ENCODE data around the gene FBXO44. TPM values are rescaled to one million over a fixed set of nuclear protein-coding genes. Genes with fewer than 3 reads are reported as not detected.

Gene FBXO44
- polyA plus RNA-seq, 1 donor from 2014 or later = 119 TPM

DNA sequence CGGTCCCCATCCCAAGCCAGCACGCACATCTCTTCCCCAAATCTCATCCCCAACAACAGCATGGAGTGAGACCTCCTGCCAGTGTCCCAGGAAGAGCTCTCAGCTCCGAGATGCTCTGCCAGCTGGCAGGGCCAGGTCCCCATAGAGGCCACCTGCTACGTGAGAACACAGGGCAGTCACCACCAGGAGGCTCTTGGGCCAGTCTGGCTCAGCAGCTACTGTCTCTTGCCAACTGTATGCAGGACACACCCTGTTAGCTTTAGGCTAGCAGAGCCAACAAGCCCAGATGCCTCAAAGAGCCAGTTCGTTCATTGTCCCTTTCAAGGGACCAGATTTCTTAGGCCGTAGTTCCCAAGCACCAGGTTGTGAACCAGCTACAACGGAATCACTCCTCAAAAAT is 37.4 kb upstream of the FBXO44 start:
- no peak overlapping the region for H3K27ac ChIP-seq (ENCODE audit: low read length)
- no peaks in the 10 kb centered on the region for H3K27me3 ChIP-seq (ENCODE audit: insufficient read depth, low read depth, low read length)
- H3K9me2 ChIP-seq (ENCODE audit: insufficient read depth, low read length) = no peaks in the 10 kb centered on the region
- no peak overlapping the region for H3K4me3 ChIP-seq (ENCODE audit: low read length)
- H2AFZ ChIP-seq (ENCODE audit: low read depth, low read length) = no peak overlapping the region
- H3K9me3 ChIP-seq (ENCODE audit: low read length) = no peaks in the 10 kb centered on the region
- H3K79me2 ChIP-seq (replicated peaks; ENCODE audit: insufficient read depth, low read length) = no peaks in the 10 kb centered on the region
- H4K20me1 ChIP-seq (ENCODE audit: insufficient read depth) = no peaks in the 10 kb centered on the region
- no peak for TF ChIP-seq RAD21 (conservative IDR thresholded peaks at IDR 0.05)
- TF ChIP-seq, protein P1, sequence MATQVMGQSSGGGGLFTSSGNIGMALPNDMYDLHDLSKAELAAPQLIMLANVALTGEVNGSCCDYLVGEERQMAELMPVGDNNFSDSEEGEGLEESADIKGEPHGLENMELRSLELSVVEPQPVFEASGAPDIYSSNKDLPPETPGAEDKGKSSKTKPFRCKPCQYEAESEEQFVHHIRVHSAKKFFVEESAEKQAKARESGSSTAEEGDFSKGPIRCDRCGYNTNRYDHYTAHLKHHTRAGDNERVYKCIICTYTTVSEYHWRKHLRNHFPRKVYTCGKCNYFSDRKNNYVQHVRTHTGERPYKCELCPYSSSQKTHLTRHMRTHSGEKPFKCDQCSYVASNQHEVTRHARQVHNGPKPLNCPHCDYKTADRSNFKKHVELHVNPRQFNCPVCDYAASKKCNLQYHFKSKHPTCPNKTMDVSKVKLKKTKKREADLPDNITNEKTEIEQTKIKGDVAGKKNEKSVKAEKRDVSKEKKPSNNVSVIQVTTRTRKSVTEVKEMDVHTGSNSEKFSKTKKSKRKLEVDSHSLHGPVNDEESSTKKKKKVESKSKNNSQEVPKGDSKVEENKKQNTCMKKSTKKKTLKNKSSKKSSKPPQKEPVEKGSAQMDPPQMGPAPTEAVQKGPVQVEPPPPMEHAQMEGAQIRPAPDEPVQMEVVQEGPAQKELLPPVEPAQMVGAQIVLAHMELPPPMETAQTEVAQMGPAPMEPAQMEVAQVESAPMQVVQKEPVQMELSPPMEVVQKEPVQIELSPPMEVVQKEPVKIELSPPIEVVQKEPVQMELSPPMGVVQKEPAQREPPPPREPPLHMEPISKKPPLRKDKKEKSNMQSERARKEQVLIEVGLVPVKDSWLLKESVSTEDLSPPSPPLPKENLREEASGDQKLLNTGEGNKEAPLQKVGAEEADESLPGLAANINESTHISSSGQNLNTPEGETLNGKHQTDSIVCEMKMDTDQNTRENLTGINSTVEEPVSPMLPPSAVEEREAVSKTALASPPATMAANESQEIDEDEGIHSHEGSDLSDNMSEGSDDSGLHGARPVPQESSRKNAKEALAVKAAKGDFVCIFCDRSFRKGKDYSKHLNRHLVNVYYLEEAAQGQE (IDR thresholded peaks at IDR 0.05; ENCODE audit: borderline replicate concordance) = no peak
- no peak for TF ChIP-seq TAF1 (IDR thresholded peaks at IDR 0.05; ENCODE audit: low read depth)
- TF ChIP-seq, protein P2, sequence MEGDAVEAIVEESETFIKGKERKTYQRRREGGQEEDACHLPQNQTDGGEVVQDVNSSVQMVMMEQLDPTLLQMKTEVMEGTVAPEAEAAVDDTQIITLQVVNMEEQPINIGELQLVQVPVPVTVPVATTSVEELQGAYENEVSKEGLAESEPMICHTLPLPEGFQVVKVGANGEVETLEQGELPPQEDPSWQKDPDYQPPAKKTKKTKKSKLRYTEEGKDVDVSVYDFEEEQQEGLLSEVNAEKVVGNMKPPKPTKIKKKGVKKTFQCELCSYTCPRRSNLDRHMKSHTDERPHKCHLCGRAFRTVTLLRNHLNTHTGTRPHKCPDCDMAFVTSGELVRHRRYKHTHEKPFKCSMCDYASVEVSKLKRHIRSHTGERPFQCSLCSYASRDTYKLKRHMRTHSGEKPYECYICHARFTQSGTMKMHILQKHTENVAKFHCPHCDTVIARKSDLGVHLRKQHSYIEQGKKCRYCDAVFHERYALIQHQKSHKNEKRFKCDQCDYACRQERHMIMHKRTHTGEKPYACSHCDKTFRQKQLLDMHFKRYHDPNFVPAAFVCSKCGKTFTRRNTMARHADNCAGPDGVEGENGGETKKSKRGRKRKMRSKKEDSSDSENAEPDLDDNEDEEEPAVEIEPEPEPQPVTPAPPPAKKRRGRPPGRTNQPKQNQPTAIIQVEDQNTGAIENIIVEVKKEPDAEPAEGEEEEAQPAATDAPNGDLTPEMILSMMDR (IDR thresholded peaks at IDR 0.05; ENCODE audit: poor library complexity, severe bottlenecking) = no peak
- TF ChIP-seq MXI1 (conservative IDR thresholded peaks at IDR 0.05; ENCODE audit: poor library complexity, severe bottlenecking) = no peak
- no peak for TF ChIP-seq EP300 (conservative IDR thresholded peaks at IDR 0.05; ENCODE audit: poor library complexity, severe bottlenecking)
- no peak for TF ChIP-seq POLR2AphosphoS5 (IDR thresholded peaks at IDR 0.05)
- TF ChIP-seq EZH2 (IDR thresholded peaks at IDR 0.05; ENCODE audit: borderline replicate concordance, insufficient read depth, low read length, poor library complexity, severe bottlenecking) = no peak
- no peak for TF ChIP-seq SMC3 (conservative IDR thresholded peaks at IDR 0.05; ENCODE audit: poor library complexity)
- H3K9ac ChIP-seq (ENCODE audit: low read length) = no peak overlapping the region
- H3F3A ChIP-seq (ENCODE audit: insufficient read depth, low read length, poor library complexity, severe bottlenecking) = no peaks in the 10 kb centered on the region
- H3K36me3 ChIP-seq (ENCODE audit: insufficient read depth, low read length) = no peaks in the 10 kb centered on the region
- no peak overlapping the region for H3K4me2 ChIP-seq (ENCODE audit: low read length)

DNA sequence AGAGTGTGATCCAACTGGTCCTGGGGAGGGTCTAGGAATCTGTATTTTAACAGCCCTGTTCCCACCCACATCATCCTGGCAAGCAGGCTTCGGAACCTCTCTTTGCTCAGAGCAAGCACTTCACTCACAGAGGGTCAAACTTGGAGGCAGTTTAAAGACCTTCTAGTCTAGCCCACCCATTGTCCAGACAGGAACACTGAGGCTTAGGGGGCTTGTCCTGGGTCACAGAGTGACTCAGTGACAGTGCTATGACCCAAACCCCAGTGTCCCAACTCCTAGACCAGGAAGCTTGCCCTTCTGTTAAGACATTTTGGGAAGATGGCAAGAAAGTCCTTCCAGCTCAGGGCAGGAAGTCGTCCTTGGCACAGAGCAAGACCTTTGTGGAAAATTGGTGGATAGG is 36.9 kb upstream of the FBXO44 start:
- H3K9me3 ChIP-seq (ENCODE audit: low read length) = no peaks in the 10 kb centered on the region
- no peak overlapping the region for H3K27ac ChIP-seq (ENCODE audit: low read length)
- no peaks in the 10 kb centered on the region for H3F3A ChIP-seq (ENCODE audit: insufficient read depth, low read length, poor library complexity, severe bottlenecking)
- no peak overlapping the region for H2AFZ ChIP-seq (ENCODE audit: low read depth, low read length)
- H3K79me2 ChIP-seq (replicated peaks; ENCODE audit: insufficient read depth, low read length) = no peaks in the 10 kb centered on the region
- H3K4me2 ChIP-seq (ENCODE audit: low read length) = no peak overlapping the region
- no peaks in the 10 kb centered on the region for H3K36me3 ChIP-seq (ENCODE audit: insufficient read depth, low read length)
- TF ChIP-seq, protein P1 (IDR thresholded peaks at IDR 0.05; ENCODE audit: borderline replicate concordance) = no peak
- TF ChIP-seq EP300 (conservative IDR thresholded peaks at IDR 0.05; ENCODE audit: poor library complexity, severe bottlenecking) = no peak
- no peak for TF ChIP-seq TAF1 (IDR thresholded peaks at IDR 0.05; ENCODE audit: low read depth)
- TF ChIP-seq RAD21 (conservative IDR thresholded peaks at IDR 0.05) = no peak
- no peak for TF ChIP-seq EZH2 (IDR thresholded peaks at IDR 0.05; ENCODE audit: borderline replicate concordance, insufficient read depth, low read length, poor library complexity, severe bottlenecking)
- TF ChIP-seq MXI1 (conservative IDR thresholded peaks at IDR 0.05; ENCODE audit: poor library complexity, severe bottlenecking) = no peak
- no peak for TF ChIP-seq SMC3 (conservative IDR thresholded peaks at IDR 0.05; ENCODE audit: poor library complexity)
- TF ChIP-seq, protein P2 (IDR thresholded peaks at IDR 0.05; ENCODE audit: poor library complexity, severe bottlenecking) = no peak
- no peak for TF ChIP-seq POLR2AphosphoS5 (IDR thresholded peaks at IDR 0.05)
- no peak overlapping the region for H3K9ac ChIP-seq (ENCODE audit: low read length)
- H4K20me1 ChIP-seq (ENCODE audit: insufficient read depth) = no peaks in the 10 kb centered on the region
- no peaks in the 10 kb centered on the region for H3K27me3 ChIP-seq (ENCODE audit: insufficient read depth, low read depth, low read length)
- no peaks in the 10 kb centered on the region for H3K9me2 ChIP-seq (ENCODE audit: insufficient read depth, low read length)
- no peak overlapping the region for H3K4me3 ChIP-seq (ENCODE audit: low read length)
